Testis (tissue), 3 donors: Measurements from ENCODE around the gene UFC1. TPM values are rescaled to one million over a fixed set of nuclear protein-coding genes. Genes with fewer than 3 reads are reported as not detected.

Experiments
- DNase-seq: peaks from one replicate; pipeline ENCODE4 v3.0.0-alpha.2; 2019
- H3K27ac ChIP-seq, 2 donors: fragments of 200-600 bp; sonication (generic); one replicate each; pipeline ENCODE4 v1.5.1; 2019
- H3K27me3 ChIP-seq: fragments of 200-600 bp; sonication (generic); one replicate; pipeline ENCODE4 v1.5.1; 2019
- H3K36me3 ChIP-seq: fragments of 200-600 bp; sonication (generic); one replicate; pipeline ENCODE4 v1.5.1; 2017; ENCODE audit warnings: low read depth; ENCODE audit errors: missing control alignments
- H3K4me1 ChIP-seq: fragments of 200-600 bp; sonication (generic); one replicate; pipeline ENCODE4 v1.5.1; 2019
- H3K4me3 ChIP-seq, 2 donors: fragments of 200-600 bp; sonication (generic); one replicate each; pipeline ENCODE4 v1.5.1; 2017 to 2019
- H3K9me3 ChIP-seq: fragments of 200-600 bp; sonication (generic); one replicate; pipeline ENCODE4 v1.5.1; 2017
- POLR2A ChIP-seq: fragments of 450-650 bp; IDR thresholded peaks from one replicate; pipeline ENCODE4 v1.6.1; 2017; ENCODE audit warnings: antibody characterized with exemption, mild to moderate bottlenecking, moderate library complexity
- WGBS, 2 donors: methylation state at CpG; one replicate each; pipeline ENCODE4 v1.1.5; 2018; 5-methylcytosine and 5-hydroxymethylcytosine counted together
- intact Hi-C: fragments of 100-400 bp; cut with DNase I; formaldehyde crosslinking; loops from one replicate; pipeline ENCODE4 v1.15.1; 2023; ENCODE audit warnings: low total_unique reads
- polyA plus RNA-seq: library from polyadenylated mRNA; stranded (reverse); fragments of 350-450 nt; fragmentation: Illumina TruSeq; extraction: RNeasy Lipid Tissue Mini Kit (QIAGEN cat#74804); gene quantifications from one replicate; pipeline ENCODE4 v1.2.3, GENCODE V29; 2014; ENCODE audit warnings: low read depth, low replicate concordance; ENCODE audit not compliant: insufficient read depth
- total RNA-seq, 2 donors: library from RNA; depleted of rRNA; stranded (reverse); fragments of >200 nt; gene quantifications; one replicate each; pipeline ENCODE4 v1.2.3, GENCODE V29; 2016
- TF ChIP-seq, protein P1 (sequence below), 3 experiments: fragments of 450-650 bp in 2 of 3; fragments of 200-600 bp in 1 of 3; sonication (generic) in 1 of 3; IDR thresholded peaks; one replicate each; pipeline ENCODE4 v1.5.1; 2016 to 2019; ENCODE audit warnings: antibody characterized with exemption in 3 of 3, mild to moderate bottlenecking in 2 of 3, moderate library complexity in 1 of 3

The UFC1 gene
- total and polyA plus RNA-seq, 3 donors from 2014 or later, result 36.9 to 129 (median 68.3) TPM

DNA sequence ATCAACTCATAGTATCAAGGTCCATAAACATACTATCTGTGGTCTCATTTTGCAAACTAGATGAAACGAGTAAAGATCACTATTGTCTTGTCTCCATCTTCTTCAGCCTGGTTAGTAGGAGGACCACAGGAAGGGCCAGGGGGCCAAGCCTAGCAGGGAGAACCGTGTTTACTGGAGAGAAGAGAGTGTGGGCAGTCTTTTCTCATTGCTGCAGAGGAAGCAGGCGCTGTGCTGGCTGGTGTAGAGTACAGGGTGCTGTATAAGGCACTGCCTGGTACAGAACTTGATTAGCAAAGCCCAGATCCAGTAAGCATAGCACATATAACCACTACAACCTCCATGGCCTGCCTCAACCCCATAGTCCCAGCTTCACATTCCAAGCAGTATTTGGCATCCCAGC, 33.5 kb downstream of the UFC1 start:
- no peaks in the 10 kb centered on the region for H3K9me3 ChIP-seq
- H3K4me3 ChIP-seq, result no peak overlapping the region
- intact Hi-C loops, result no loop called here
- H3K4me1 ChIP-seq, result no peaks in the 10 kb centered on the region
- no peaks in the 10 kb centered on the region for H3K36me3 ChIP-seq
- no peaks in the 10 kb centered on the region for H3K27me3 ChIP-seq
- DNase-seq, result no peak
- 82 to 83% methylated on average over 3 of the region's 3 CpGs for WGBS, 2 donors
- TF ChIP-seq, protein P1, sequence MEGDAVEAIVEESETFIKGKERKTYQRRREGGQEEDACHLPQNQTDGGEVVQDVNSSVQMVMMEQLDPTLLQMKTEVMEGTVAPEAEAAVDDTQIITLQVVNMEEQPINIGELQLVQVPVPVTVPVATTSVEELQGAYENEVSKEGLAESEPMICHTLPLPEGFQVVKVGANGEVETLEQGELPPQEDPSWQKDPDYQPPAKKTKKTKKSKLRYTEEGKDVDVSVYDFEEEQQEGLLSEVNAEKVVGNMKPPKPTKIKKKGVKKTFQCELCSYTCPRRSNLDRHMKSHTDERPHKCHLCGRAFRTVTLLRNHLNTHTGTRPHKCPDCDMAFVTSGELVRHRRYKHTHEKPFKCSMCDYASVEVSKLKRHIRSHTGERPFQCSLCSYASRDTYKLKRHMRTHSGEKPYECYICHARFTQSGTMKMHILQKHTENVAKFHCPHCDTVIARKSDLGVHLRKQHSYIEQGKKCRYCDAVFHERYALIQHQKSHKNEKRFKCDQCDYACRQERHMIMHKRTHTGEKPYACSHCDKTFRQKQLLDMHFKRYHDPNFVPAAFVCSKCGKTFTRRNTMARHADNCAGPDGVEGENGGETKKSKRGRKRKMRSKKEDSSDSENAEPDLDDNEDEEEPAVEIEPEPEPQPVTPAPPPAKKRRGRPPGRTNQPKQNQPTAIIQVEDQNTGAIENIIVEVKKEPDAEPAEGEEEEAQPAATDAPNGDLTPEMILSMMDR (IDR thresholded peaks at IDR 0.05), result no peak
- TF ChIP-seq POLR2A, result no peak
- H3K27ac ChIP-seq, result no peak overlapping the region

DNA sequence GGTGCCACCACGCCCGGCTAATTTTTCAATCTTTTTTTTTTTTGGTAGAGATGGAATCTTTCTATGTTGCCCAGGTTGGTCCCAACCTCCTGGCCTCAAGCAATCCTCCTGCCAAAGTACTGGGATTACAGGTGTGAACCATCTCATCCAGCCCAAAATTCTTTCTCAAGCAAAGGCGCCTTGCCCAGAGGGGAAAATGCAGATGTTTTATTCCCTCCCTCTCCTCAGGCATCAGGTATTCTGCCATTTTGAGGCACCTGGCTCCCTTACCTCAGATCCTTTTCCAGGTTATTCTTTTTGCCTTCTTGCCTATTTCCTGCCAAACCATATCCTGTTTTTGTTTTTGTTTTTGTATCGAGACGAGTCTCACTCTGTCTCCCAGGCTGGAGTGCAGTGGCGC, 34.6 kb downstream of the UFC1 start:
- no peak for DNase-seq

DNA sequence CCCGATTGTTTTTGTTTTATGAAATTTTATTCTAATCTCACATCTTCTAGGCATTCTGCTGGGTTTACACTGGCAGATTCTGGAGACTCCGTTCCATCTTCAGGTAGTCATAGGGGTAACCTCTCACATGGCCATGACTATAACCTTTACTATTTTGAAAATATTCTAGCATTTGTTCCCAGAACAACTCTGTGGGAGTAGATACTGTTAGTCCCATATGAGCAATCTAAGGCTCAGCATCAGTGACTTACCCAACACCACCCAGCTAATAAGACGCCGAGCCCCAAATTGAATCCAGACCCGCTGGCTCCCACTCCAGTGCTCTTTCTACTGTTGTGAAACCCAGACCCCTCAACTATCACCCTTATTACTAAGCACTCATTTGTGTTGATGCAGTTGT, 35.3 kb downstream of the UFC1 start:
- intact Hi-C loops, result no loop called here
- no peak overlapping the region for H3K4me3 ChIP-seq
- DNase-seq, result no peak
- H3K4me1 ChIP-seq, result peaks cover 3% of the 10 kb centered on the region
- H3K27ac ChIP-seq, result no peak overlapping the region
- 93 to 98% methylated on average over 5 of the region's 5 CpGs for WGBS, 2 donors
- H3K9me3 ChIP-seq, result no peaks in the 10 kb centered on the region
- H3K27me3 ChIP-seq, result no peaks in the 10 kb centered on the region
- H3K36me3 ChIP-seq, result no peaks in the 10 kb centered on the region
- TF ChIP-seq, protein P1 (IDR thresholded peaks at IDR 0.05), result no peak
- no peak for TF ChIP-seq POLR2A

More for the DNA sequence above, 34.6 kb downstream of the UFC1 start:
- no peak for TF ChIP-seq POLR2A
- TF ChIP-seq, protein P1 (IDR thresholded peaks at IDR 0.05), result no peak
- Histone ChIP-seq H3K36me3 (no peaks in the 10 kb centered on the region), H3K4me1 (peaks cover 3% of the 10 kb centered on the region), H3K4me3 (no peak overlapping the region), H3K27me3 (no peaks in the 10 kb centered on the region), H3K27ac (no peak overlapping the region), H3K9me3 (no peaks in the 10 kb centered on the region)
- 82 to 84% methylated on average over 6 of the region's 6 CpGs for WGBS, 2 donors
- intact Hi-C loops, result no loop called here

DNA sequence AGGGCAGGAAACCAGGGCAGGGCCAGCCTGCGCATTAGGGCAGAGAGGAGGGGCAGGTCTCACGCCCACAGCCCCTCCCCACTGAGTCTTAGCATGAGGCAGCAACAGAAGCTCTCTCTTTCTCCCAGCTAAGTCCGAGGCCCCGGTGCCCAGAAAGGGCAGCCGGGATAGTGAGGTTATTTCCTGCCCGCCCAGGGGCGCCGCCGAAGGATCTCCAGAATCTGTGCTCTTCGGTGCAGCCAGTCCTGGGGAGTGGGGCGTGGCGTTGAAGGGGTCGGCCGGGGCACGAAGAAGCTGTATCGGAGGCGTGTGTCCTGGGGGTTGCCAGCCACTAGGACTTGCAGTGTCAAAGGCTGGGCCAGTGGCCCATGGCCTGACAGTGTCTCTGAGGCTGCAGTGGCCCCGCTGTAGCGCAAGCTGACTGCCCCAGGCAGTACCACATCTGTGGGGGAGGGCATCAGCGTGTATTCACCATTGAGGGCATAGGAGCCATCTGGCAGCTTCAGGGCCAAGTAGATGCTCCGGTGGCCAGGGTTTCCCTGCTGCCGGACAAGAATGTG, 37.3 kb downstream of the UFC1 start:
- no peak overlapping the region for H3K4me3 ChIP-seq
- no peak overlapping the region for H3K27ac ChIP-seq
- H3K9me3 ChIP-seq, result no peaks in the 10 kb centered on the region
- DNase-seq, result no peak
- WGBS, 2 donors, result 78 to 88% methylated on average over 17 to 18 of the region's 22 CpGs
- H3K36me3 ChIP-seq, result no peaks in the 10 kb centered on the region
- peaks cover 3% of the 10 kb centered on the region for H3K4me1 ChIP-seq
- H3K27me3 ChIP-seq, result no peaks in the 10 kb centered on the region
- intact Hi-C loops, result no loop called here
- TF ChIP-seq, protein P1 (IDR thresholded peaks at IDR 0.05), result no peak
- no peak for TF ChIP-seq POLR2A

DNA sequence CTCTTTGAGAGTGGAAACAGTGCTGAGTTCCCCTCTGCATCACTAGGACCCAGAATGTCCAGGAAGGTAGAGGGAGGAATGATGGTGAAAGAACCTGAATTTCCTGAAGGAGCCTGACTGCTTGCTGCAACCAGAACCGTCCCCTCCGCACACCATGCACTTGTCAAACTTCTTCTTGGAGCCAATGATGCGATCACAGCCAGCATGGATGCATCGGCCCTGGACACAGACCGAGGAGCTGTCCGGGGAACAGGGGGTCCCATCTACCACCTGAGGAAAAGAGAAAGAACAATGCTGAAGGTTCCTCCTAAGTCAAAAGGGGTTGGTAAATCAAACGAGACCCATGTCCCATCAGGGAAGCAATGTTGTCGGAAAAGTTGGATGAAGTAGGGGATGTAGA, 38.2 kb downstream of the UFC1 start:
- Histone ChIP-seq H3K4me3 (no peak overlapping the region), H3K4me1 (peaks cover 10% of the 10 kb centered on the region), H3K27me3 (no peaks in the 10 kb centered on the region), H3K9me3 (no peaks in the 10 kb centered on the region), H3K27ac (no peak overlapping the region), H3K36me3 (no peaks in the 10 kb centered on the region)
- intact Hi-C loops, result no loop called here
- TF ChIP-seq, protein P1 (IDR thresholded peaks at IDR 0.05), result no peak
- TF ChIP-seq POLR2A, result no peak
- DNase-seq, result no peak
- 81 to 84% methylated on average over 8 of the region's 8 CpGs for whole genome bisulfite sequencing, 2 donors
